GM08714 (cell line): ENCODE measurements around the gene GCNA.
"Not testable (repeated sequence)": the region's sequence is repeated elsewhere in the genome, so short reads cannot be mapped to it uniquely, and the experiment has no call there.

ENCODE experiments used
- H3K4me3 ChIP-seq: fragments of 200-500 bp; sonication (Bioruptor generic); 2 replicates; pipeline ENCODE4 v1.5.1; 2014; ENCODE audit warnings: mild to moderate bottlenecking, low read length, inconsistent platforms
- ZNF274 ChIP-seq: IDR thresholded peaks from 2 replicates; pipeline ENCODE4 v1.6.1; 2012; ENCODE audit warnings: mild to moderate bottlenecking, low read depth, low read length

Gene GCNA

DNA sequence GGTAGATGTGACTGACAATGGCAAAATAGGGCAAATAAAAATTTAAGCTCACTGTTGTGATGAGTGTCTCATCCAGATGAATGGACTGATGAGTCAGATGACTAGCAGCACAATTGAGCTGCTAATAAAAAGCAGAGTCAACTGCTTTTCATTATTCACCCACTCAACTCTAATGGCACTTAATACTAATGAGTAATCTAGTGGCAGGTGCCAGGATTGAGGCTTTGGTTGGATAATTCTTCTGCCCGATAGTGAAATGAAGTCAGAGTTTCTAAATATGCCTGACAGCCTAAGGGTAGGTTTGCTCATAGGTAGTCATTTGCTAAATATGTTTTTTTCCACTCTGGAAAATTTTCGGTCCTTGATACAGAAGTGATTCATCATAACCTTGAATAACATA lies 34.9 kb upstream of the GCNA start:
- H3K4me3 ChIP-seq = no peak overlapping the region
- TF ChIP-seq ZNF274 = no peak

DNA sequence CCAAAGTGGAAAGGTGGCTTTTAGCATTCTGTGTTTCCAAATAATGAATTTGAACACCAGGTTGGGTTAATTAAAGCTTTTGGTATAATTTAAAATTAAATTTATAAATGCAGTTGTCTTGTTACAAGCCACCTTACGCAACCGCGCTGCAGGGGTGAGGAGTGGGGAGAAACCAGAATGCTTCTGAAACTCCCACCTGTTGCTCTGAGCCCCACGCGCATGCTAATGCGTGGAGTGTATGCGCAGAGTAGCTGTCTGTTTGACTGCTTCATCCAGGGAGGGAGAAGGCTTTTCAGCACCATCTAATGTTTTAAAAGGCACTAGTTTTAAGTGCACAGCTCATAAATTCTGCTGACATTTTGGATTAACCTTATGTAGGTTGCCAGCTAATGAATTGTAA lies 32.9 kb upstream of the GCNA start:
- no peak for TF ChIP-seq ZNF274

DNA sequence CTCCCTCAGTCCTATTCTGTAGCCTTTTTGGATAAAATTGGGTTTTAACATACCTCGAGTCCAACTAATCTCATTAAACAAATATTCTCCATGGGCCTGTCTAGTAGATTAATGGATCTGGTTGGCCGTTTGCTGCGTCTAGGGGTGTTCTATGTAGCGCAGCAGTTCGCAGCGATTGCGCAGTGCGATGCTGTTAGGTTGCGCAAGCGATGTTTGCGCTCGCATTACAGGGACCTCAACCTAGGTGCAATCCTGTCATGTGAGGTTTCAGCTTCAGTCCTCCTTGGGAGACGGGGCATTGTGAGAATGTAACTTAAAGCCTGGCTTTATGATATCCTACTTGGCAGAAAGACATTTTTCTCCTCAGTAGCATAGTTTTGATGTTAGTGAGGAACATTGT lies 31.4 kb upstream of the GCNA start:
- H3K4me3 ChIP-seq = no peak overlapping the region
- TF ChIP-seq ZNF274 = no peak

More for the DNA sequence above, 32.9 kb upstream of the GCNA start:
- H3K4me3 ChIP-seq = no peak overlapping the region

DNA sequence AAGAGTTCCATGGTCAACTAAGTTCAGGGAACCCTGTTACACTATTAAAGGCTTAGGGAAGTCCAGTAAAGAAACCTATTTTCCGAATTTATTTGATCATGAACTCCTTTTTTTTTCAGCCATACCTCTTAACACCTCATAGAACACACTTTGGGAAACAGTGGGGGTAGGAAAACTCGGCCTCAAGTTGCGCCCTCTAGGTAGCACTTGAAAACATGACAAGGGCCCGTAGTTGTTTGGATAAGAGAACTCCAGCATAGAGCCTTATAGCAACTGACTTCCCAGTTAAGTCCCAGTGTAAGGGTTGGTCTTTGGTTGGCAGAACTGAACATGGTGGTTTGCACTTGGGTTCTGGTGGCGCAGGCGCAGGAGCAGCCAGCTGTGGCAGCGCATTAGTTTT lies 30.9 kb upstream of the GCNA start:
- no peak for TF ChIP-seq ZNF274

DNA sequence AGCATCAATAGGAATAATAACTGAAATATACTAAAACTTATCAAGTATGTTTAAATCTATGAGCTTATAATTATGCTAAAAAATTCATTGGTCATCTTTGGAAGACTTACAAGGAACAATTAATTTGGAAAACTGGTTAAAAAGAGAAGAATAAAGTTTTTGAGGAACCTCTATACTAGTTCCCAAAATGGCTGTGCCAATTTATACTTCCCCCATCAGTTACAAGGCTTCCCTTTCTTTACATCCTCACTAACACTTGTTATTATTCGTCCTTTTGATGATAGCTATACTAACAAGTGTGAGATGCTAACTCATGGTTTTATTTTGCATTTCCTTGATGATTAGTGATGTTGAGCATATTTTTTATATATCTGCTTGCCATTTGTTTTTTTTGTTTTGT lies 28.3 kb upstream of the GCNA start:
- no peak overlapping the region for H3K4me3 ChIP-seq
- TF ChIP-seq ZNF274 = no peak

More for the DNA sequence above, 30.9 kb upstream of the GCNA start:
- no peak overlapping the region for H3K4me3 ChIP-seq

- no peak overlapping the region for H3K4me3 ChIP-seq
- no peak for TF ChIP-seq ZNF274
Observed at GRCh38 chrX:71550578-71550977, 27.7 kb upstream of the GCNA start.

DNA sequence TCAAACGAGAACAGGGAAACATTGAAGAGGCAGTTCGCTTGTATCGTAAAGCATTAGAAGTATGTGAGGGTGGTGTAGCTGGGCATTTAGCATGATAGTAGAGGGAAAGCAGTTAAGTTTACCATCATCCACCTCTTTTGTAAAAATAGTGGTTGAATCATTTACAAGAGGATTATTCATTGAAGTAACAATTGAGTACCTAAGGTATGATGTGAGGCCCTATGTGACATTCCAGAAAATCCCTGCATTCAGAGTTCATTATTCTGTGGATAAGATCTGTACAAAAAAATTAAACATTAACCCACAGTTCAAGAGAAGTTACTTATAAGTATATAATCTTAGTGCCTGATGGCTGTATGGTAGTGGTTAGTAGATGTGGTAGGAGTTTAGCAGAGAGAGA lies 22.2 kb upstream of the GCNA start:
- no peak for TF ChIP-seq ZNF274

GRCh38 chrX:71558920-71559319 lies 19.3 kb upstream of the GCNA start:
- TF ChIP-seq ZNF274 = no peak
- H3K4me3 ChIP-seq = no peak overlapping the region

More for the DNA sequence above, 22.2 kb upstream of the GCNA start:
- H3K4me3 ChIP-seq = no peak overlapping the region

DNA sequence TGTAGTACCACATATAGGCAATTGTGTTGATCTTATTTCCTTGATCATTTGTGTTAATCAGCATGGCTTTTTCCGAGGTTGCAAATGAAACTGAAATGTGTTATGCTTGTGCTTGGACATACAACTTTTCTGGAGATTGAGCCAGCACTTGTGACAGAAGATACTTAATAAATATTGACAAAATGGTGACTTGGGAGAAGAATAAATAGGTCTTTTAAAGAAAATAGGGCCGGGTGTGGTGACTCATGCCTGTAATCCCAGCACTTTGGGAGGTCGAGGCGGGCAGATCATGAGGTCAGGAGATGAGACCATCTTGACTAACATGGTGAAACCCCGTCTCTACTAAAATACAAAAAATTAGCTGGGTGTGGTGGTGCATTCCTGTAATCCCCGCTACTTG lies 18.5 kb upstream of the GCNA start:
- not testable (repeated sequence) for H3K4me3 ChIP-seq

GRCh38 chrX:71563921-71564320 lies 14.3 kb upstream of the GCNA start:
- no peak overlapping the region for H3K4me3 ChIP-seq
- TF ChIP-seq ZNF274 = no peak

- no peak for TF ChIP-seq ZNF274
- H3K4me3 ChIP-seq = no peak overlapping the region
Observed at GRCh38 chrX:71565474-71566041, 12.7 kb upstream of the GCNA start.

DNA sequence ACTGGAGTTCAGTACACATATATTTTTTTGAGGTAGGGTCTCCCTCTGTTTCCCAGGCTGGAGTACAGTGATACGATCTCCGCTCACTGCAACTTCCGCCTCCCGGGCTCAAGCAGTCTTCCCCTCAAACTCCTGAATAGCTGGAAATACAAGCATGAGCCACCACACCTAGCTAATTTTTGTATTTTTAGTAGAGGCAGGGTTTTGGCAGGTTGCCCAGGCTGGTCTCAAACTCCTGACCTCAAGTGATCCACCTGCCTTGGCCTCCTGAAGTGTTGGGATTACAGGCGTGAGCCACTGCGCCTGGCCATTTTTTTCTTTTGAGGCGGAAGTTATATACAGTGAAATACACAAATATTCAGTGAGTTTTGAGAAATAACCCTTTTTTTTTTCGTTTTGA lies 6.8 kb upstream of the GCNA start:
- H3K4me3 ChIP-seq = not testable (repeated sequence)

GRCh38 chrX:71573590-71573989 lies 4.6 kb upstream of the GCNA start:
- TF ChIP-seq ZNF274 = no peak
- no peak overlapping the region for H3K4me3 ChIP-seq

DNA sequence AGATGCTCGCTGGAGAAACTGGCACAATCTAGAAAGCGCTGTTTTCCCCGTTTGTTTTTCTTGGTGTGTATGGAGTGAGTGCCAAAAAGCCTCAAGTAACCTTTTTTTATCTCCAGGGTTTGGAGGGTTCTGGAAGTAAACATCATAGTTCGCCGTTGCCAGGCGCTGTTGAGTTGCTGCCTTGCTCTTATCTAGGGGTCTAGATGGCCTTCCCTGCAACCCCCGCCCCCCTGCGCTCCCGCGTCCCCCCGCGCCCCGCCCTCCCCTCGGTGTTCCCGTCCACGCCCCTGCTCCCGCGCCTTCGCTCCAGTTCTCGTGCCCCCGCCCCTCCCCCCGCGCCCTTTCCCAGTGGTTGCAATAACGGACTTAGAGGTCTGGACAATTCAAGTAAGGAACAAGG lies 555 bp upstream of the GCNA start:
- H3K4me3 ChIP-seq = no peak overlapping the region
- TF ChIP-seq ZNF274 = no peak

DNA sequence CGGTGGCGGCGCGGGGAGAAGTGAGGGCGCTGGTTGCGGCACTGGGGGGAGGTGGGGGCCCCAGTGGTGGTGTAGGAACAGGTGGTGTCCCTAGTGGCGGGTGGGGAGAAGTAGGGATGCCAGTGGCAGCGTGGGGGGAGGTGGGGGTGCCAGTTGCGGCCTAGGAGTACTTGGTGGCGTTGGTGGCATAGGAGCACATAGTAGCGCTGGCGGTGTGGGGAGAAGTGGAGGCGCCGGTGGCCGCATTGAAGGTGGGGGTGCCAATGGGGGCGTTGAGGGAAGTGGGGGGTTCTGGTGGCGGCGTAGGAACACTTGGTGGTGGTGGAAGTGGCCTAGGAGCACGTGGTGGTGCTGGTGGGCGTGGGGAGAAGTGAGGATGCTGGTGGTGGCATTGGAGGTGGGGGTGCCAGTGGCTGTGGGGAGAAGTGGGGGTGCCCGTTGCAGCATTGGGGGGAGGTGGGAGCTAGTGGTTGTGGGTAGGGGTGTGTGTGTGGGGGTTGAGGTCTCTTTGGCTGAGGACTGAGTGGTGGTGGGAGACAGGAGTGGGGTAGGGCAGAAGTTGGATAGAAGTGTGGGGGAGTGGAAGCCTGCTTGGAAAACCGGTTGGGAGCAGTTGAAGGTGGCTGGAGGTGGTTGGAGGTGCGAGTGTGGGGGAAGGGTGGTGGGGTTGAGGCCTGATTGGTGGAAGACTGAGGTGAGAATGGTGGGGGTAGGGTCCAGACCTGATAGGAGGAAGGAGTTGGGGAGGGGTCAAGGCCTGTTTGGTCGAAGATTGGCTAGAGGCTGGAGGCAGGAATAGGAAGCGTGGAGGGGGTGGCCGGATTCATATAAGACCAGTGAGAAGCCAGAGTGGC lies 1.1 kb downstream of the GCNA start:
- no peak overlapping the region for H3K4me3 ChIP-seq
- no peak for TF ChIP-seq ZNF274

DNA sequence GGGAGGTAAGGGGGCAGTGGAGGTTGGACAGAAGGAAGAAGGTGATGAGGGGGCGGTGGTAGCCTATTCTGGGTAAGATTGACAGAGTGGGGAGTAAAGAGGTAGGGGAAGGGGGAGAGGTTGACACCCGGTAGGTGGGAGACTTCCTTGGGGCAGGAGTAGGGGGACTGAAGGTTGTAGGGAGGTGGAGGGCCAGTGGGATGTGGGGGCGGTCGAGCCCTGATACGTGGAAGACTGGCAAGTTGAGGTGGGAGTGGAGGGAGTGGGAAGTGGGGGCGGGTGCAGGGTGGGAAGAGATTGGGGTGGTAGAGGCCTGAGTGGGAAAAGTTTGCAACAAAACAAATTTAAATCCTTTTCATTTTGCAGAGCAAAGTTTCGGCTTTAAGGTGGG lies 1.7 kb downstream of the GCNA start:
- TF ChIP-seq ZNF274 = no peak
- H3K4me3 ChIP-seq = no peak overlapping the region

DNA sequence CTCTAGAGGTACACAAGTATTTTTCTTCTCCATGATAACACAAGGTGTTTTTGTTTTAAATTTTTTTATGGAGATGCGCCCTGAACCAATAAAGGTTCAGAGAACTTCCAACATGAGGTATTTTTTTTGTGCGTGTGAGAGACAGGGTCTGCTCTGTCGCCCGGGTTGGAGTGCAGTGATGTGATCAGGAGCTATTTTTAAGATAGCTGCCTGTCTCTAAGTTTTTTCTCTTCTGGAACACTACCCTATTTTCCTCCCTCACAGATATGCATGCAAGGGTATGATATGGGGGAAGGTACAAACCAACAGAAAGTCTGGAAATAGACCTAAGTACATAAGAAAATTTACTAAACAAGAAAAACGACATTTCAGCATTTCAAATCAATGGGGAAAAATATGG lies 3.0 kb downstream of the GCNA start:
- no peak overlapping the region for H3K4me3 ChIP-seq
- TF ChIP-seq ZNF274 = no peak
